ENCODE data around the gene FLYWCH2. TPM values are rescaled to one million over a fixed set of nuclear protein-coding genes. Genes with fewer than 3 reads are reported as not detected.
A peak's percentile ranks its signal among the peaks of the same experiment; 100 is the strongest.

The FLYWCH2 gene
- total RNA-seq, 1 experiment from 2014 or later = 23.9 TPM

- BruUV-seq (replicated peaks) = no TSS peak
- Histone ChIP-seq H3K4me1 (ENCODE audit: insufficient read depth, low read length, poor library complexity, severe bottlenecking) (peaks cover 6% of the 10 kb centered on the region), H3K9me3 (ENCODE audit: low read depth, low read length, poor library complexity, severe bottlenecking) (no peaks in the 10 kb centered on the region), H3K4me3 (ENCODE audit: low read depth, low read length, poor library complexity, severe bottlenecking) (peak overlapping the region; percentile 77), H3K27ac (ENCODE audit: low read depth, low read length, poor library complexity, severe bottlenecking) (peak overlapping the region; percentile 91), H3K36me3 (ENCODE audit: insufficient read depth, low read length, poor library complexity, severe bottlenecking) (no peaks in the 10 kb centered on the region), H3K27me3 (replicated peaks; ENCODE audit: insufficient read depth, low read depth, low read length, poor library complexity) (no peaks in the 10 kb centered on the region)
- intact Hi-C loops (cut with micrococcal nuclease; ENCODE audit: unreplicated experiment) = loop anchor here (2.0 kb wide), 1 partner anchor 21 kb away; no protein-coding TSS in a partner anchor
- TF ChIP-seq, protein P1, sequence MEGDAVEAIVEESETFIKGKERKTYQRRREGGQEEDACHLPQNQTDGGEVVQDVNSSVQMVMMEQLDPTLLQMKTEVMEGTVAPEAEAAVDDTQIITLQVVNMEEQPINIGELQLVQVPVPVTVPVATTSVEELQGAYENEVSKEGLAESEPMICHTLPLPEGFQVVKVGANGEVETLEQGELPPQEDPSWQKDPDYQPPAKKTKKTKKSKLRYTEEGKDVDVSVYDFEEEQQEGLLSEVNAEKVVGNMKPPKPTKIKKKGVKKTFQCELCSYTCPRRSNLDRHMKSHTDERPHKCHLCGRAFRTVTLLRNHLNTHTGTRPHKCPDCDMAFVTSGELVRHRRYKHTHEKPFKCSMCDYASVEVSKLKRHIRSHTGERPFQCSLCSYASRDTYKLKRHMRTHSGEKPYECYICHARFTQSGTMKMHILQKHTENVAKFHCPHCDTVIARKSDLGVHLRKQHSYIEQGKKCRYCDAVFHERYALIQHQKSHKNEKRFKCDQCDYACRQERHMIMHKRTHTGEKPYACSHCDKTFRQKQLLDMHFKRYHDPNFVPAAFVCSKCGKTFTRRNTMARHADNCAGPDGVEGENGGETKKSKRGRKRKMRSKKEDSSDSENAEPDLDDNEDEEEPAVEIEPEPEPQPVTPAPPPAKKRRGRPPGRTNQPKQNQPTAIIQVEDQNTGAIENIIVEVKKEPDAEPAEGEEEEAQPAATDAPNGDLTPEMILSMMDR (conservative IDR thresholded peaks at IDR 0.05; ENCODE audit: low read depth, low read length) = no peak
- no peak for TF ChIP-seq EZH2 (IDR thresholded peaks at IDR 0.05; ENCODE audit: borderline replicate concordance, low read depth, low read length, poor library complexity, severe bottlenecking)
- ChIA-PET CTCF (interaction anchor here (0.6 to 1.5 kb wide), 3 partner anchors 19 to 44 kb away, joined by 3 to 7 read pairs (median 4); no protein-coding TSS in a partner anchor), POLR2A (ENCODE audit: low non-redundant PET) (no interaction called here)
- peak; percentile 21 for DNase-seq (ENCODE audit: low spot score)
Observed at GRCh38 chr16:2883458-2883908, 468 bp downstream of the FLYWCH2 start.

DNA sequence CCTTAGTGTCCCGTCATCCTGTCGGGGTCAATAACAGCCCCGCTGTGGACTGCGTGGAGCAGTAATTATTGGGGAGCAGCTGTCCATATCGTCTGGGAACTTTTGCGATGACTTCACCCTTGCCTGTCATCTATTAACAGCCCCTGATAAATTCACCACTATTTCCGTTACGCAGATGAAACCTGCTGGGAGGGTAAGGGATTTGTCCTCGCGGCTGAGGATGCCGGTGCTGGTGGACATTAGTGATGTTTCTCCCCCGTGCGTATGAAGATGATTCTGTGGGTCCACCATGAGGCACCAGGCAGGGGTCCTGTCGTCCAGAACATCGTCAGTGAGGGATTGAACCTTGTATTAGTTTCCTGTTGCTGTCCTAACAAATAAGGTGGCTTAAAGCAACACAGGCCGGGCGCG, 1.0 kb downstream of the FLYWCH2 start:
- TSS peak; percentile 29 for BruUV-seq (replicated peaks)
- peak overlapping the region; percentile 77 for H3K4me3 ChIP-seq (ENCODE audit: low read depth, low read length, poor library complexity, severe bottlenecking)

GRCh38 chr16:2894231-2894630, 11.2 kb downstream of the FLYWCH2 start:
- H3K36me3 ChIP-seq (ENCODE audit: insufficient read depth, low read length, poor library complexity, severe bottlenecking) = no peaks in the 10 kb centered on the region
- ChIA-PET POLR2A (ENCODE audit: low non-redundant PET) (no interaction called here), CTCF (no interaction called here)
- BruUV-seq (replicated peaks) = no TSS peak
- H3K4me1 ChIP-seq (ENCODE audit: insufficient read depth, low read length, poor library complexity, severe bottlenecking) = no peaks in the 10 kb centered on the region
- no peaks in the 10 kb centered on the region for H3K27me3 ChIP-seq (replicated peaks; ENCODE audit: insufficient read depth, low read depth, low read length, poor library complexity)
- no peak overlapping the region for H3K27ac ChIP-seq (ENCODE audit: low read depth, low read length, poor library complexity, severe bottlenecking)
- no peak for DNase-seq (ENCODE audit: low spot score)
- no peaks in the 10 kb centered on the region for H3K9me3 ChIP-seq (ENCODE audit: low read depth, low read length, poor library complexity, severe bottlenecking)
- intact Hi-C loops (cut with micrococcal nuclease; ENCODE audit: unreplicated experiment) = no loop called here
- no peak overlapping the region for H3K4me3 ChIP-seq (ENCODE audit: low read depth, low read length, poor library complexity, severe bottlenecking)
- TF ChIP-seq, protein P1 (conservative IDR thresholded peaks at IDR 0.05; ENCODE audit: low read depth, low read length) = no peak
- no peak for TF ChIP-seq EZH2 (IDR thresholded peaks at IDR 0.05; ENCODE audit: borderline replicate concordance, low read depth, low read length, poor library complexity, severe bottlenecking)

More for the DNA sequence above, 1.0 kb downstream of the FLYWCH2 start:
- peak overlapping the region; percentile 91 for H3K27ac ChIP-seq (ENCODE audit: low read depth, low read length, poor library complexity, severe bottlenecking)
- no peaks in the 10 kb centered on the region for H3K36me3 ChIP-seq (ENCODE audit: insufficient read depth, low read length, poor library complexity, severe bottlenecking)
- DNase-seq (ENCODE audit: low spot score) = no peak
- ChIA-PET POLR2A (ENCODE audit: low non-redundant PET) (no interaction called here), CTCF (interaction anchor here (0.6 kb wide), 1 partner anchor 45 kb away, joined by 3 read pairs; no protein-coding TSS in a partner anchor)
- peaks cover 6% of the 10 kb centered on the region for H3K4me1 ChIP-seq (ENCODE audit: insufficient read depth, low read length, poor library complexity, severe bottlenecking)
- intact Hi-C loops (cut with micrococcal nuclease; ENCODE audit: unreplicated experiment) = no loop called here
- H3K27me3 ChIP-seq (replicated peaks; ENCODE audit: insufficient read depth, low read depth, low read length, poor library complexity) = no peaks in the 10 kb centered on the region
- no peaks in the 10 kb centered on the region for H3K9me3 ChIP-seq (ENCODE audit: low read depth, low read length, poor library complexity, severe bottlenecking)
- TF ChIP-seq EZH2 (IDR thresholded peaks at IDR 0.05; ENCODE audit: borderline replicate concordance, low read depth, low read length, poor library complexity, severe bottlenecking) = no peak
- TF ChIP-seq, protein P1 (conservative IDR thresholded peaks at IDR 0.05; ENCODE audit: low read depth, low read length) = no peak
